ENCODE data around the gene TOR4A. TPM values are rescaled to one million over a fixed set of nuclear protein-coding genes. Genes with fewer than 3 reads are reported as not detected.

Gene TOR4A
- total and polyA plus RNA-seq, 2 experiments from 2014 or later: 2.0 to 19.0 TPM

DNA sequence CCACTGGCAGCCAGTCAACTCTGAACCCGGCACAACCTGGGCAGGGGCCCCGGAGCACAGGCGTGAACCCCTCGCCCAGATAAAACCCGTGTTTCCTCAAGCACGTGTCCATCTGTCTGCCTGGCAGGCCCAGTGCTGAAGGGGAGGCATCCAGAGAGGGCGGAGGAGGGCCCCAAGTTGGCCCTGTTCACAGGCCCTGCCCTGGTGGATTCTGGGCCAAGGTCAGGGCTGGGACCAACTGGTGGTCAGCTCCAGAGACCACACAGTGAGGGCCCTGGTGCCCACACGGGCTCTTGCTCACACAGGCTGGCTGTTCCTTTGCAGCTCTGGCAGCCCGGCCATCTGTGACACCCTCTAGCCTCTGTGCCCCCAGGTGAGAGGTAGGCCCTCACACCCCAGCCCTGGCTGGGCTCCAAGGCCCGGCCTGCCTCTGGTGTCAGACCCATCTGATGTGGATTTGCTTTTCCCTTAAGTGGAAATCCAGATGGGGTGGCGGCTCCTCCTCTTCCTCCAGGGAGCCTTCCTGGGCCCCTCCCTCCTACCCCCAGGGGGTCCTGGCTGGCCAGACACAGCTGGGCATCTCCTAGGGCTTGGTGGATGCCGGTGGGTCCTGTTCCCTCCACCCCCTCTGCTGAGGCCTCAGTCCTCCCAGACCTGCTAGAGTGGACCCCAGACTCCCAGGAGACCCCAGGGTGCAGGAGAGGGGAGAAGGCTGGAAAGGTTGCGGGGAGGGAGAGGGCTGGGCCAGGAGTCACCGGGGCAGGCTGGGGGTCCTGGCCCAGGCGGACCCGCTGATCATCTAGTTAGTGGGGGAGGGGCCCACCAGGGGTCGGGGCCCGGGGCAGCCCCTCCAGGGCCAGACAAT, 27.0 kb upstream of the TOR4A start:
- H3K4me2 ChIP-seq: no peak overlapping the region
- H3K36me3 Mint-ChIP-seq (ENCODE audit: low read depth): no peaks in the 10 kb centered on the region
- no peak overlapping the region for H3K4me3 ChIP-seq
- no peak overlapping the region for H3K27ac Mint-ChIP-seq
- no peak overlapping the region for H3K27ac ChIP-seq (ENCODE audit: low read depth)
- no peaks in the 10 kb centered on the region for H3K36me3 ChIP-seq (ENCODE audit: insufficient read depth)
- no peak for TF ChIP-seq POLR2AphosphoS5 (IDR thresholded peaks at IDR 0.05; ENCODE audit: low read depth)
- TF ChIP-seq, protein P1, sequence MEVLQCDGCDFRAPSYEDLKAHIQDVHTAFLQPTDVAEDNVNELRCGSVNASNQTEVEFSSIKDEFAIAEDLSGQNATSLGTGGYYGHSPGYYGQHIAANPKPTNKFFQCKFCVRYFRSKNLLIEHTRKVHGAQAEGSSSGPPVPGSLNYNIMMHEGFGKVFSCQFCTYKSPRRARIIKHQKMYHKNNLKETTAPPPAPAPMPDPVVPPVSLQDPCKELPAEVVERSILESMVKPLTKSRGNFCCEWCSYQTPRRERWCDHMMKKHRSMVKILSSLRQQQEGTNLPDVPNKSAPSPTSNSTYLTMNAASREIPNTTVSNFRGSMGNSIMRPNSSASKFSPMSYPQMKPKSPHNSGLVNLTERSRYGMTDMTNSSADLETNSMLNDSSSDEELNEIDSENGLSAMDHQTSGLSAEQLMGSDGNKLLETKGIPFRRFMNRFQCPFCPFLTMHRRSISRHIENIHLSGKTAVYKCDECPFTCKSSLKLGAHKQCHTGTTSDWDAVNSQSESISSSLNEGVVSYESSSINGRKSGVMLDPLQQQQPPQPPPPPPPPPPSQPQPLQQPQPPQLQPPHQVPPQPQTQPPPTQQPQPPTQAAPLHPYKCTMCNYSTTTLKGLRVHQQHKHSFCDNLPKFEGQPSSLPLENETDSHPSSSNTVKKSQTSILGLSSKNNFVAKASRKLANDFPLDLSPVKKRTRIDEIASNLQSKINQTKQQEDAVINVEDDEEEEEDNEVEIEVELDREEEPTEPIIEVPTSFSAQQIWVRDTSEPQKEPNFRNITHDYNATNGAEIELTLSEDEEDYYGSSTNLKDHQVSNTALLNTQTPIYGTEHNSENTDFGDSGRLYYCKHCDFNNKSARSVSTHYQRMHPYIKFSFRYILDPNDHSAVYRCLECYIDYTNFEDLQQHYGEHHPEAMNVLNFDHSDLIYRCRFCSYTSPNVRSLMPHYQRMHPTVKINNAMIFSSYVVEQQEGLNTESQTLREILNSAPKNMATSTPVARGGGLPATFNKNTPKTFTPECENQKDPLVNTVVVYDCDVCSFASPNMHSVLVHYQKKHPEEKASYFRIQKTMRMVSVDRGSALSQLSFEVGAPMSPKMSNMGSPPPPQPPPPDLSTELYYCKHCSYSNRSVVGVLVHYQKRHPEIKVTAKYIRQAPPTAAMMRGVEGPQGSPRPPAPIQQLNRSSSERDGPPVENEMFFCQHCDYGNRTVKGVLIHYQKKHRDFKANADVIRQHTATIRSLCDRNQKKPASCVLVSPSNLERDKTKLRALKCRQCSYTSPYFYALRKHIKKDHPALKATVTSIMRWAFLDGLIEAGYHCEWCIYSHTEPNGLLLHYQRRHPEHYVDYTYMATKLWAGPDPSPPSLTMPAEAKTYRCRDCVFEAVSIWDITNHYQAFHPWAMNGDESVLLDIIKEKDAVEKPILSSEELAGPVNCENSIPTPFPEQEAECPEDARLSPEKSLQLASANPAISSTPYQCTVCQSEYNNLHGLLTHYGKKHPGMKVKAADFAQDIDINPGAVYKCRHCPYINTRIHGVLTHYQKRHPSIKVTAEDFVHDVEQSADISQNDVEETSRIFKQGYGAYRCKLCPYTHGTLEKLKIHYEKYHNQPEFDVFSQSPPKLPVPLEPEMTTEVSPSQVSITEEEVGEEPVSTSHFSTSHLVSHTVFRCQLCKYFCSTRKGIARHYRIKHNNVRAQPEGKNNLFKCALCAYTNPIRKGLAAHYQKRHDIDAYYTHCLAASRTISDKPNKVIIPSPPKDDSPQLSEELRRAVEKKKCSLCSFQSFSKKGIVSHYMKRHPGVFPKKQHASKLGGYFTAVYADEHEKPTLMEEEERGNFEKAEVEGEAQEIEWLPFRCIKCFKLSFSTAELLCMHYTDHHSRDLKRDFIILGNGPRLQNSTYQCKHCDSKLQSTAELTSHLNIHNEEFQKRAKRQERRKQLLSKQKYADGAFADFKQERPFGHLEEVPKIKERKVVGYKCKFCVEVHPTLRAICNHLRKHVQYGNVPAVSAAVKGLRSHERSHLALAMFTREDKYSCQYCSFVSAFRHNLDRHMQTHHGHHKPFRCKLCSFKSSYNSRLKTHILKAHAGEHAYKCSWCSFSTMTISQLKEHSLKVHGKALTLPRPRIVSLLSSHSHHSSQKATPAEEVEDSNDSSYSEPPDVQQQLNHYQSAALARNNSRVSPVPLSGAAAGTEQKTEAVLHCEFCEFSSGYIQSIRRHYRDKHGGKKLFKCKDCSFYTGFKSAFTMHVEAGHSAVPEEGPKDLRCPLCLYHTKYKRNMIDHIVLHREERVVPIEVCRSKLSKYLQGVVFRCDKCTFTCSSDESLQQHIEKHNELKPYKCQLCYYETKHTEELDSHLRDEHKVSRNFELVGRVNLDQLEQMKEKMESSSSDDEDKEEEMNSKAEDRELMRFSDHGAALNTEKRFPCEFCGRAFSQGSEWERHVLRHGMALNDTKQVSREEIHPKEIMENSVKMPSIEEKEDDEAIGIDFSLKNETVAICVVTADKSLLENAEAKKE (CRISPR knock-in tag; IDR thresholded peaks at IDR 0.05): no peak
- no peak for TF ChIP-seq EZH2 (IDR thresholded peaks at IDR 0.05; ENCODE audit: low read depth, unreplicated experiment)
- TF ChIP-seq, protein P2, sequence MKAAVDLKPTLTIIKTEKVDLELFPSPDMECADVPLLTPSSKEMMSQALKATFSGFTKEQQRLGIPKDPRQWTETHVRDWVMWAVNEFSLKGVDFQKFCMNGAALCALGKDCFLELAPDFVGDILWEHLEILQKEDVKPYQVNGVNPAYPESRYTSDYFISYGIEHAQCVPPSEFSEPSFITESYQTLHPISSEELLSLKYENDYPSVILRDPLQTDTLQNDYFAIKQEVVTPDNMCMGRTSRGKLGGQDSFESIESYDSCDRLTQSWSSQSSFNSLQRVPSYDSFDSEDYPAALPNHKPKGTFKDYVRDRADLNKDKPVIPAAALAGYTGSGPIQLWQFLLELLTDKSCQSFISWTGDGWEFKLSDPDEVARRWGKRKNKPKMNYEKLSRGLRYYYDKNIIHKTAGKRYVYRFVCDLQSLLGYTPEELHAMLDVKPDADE (IDR thresholded peaks at IDR 0.05): no peak
- no peak for TF ChIP-seq EZH2phosphoT487 (IDR thresholded peaks at IDR 0.05; ENCODE audit: unreplicated experiment)
- no peak for TF ChIP-seq ZNF331 (CRISPR knock-in tag; IDR thresholded peaks at IDR 0.05; ENCODE audit: low read depth)
- no peak for TF ChIP-seq NANOG (IDR thresholded peaks at IDR 0.05; ENCODE audit: borderline replicate concordance)
- TF ChIP-seq STAT1 (IDR thresholded peaks at IDR 0.05; ENCODE audit: unreplicated experiment): no peak
- TF ChIP-seq, protein P3, sequence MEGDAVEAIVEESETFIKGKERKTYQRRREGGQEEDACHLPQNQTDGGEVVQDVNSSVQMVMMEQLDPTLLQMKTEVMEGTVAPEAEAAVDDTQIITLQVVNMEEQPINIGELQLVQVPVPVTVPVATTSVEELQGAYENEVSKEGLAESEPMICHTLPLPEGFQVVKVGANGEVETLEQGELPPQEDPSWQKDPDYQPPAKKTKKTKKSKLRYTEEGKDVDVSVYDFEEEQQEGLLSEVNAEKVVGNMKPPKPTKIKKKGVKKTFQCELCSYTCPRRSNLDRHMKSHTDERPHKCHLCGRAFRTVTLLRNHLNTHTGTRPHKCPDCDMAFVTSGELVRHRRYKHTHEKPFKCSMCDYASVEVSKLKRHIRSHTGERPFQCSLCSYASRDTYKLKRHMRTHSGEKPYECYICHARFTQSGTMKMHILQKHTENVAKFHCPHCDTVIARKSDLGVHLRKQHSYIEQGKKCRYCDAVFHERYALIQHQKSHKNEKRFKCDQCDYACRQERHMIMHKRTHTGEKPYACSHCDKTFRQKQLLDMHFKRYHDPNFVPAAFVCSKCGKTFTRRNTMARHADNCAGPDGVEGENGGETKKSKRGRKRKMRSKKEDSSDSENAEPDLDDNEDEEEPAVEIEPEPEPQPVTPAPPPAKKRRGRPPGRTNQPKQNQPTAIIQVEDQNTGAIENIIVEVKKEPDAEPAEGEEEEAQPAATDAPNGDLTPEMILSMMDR (conservative IDR thresholded peaks at IDR 0.05; ENCODE audit: low read depth in 2 of 2): no peak
- no peak for TF ChIP-seq CREB1 (CRISPR knock-in tag; IDR thresholded peaks at IDR 0.05; ENCODE audit: low read depth)
- TF ChIP-seq, protein P4, sequence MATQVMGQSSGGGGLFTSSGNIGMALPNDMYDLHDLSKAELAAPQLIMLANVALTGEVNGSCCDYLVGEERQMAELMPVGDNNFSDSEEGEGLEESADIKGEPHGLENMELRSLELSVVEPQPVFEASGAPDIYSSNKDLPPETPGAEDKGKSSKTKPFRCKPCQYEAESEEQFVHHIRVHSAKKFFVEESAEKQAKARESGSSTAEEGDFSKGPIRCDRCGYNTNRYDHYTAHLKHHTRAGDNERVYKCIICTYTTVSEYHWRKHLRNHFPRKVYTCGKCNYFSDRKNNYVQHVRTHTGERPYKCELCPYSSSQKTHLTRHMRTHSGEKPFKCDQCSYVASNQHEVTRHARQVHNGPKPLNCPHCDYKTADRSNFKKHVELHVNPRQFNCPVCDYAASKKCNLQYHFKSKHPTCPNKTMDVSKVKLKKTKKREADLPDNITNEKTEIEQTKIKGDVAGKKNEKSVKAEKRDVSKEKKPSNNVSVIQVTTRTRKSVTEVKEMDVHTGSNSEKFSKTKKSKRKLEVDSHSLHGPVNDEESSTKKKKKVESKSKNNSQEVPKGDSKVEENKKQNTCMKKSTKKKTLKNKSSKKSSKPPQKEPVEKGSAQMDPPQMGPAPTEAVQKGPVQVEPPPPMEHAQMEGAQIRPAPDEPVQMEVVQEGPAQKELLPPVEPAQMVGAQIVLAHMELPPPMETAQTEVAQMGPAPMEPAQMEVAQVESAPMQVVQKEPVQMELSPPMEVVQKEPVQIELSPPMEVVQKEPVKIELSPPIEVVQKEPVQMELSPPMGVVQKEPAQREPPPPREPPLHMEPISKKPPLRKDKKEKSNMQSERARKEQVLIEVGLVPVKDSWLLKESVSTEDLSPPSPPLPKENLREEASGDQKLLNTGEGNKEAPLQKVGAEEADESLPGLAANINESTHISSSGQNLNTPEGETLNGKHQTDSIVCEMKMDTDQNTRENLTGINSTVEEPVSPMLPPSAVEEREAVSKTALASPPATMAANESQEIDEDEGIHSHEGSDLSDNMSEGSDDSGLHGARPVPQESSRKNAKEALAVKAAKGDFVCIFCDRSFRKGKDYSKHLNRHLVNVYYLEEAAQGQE (IDR thresholded peaks at IDR 0.05; ENCODE audit: unreplicated experiment): no peak
- no peak for TF ChIP-seq JUNB (IDR thresholded peaks at IDR 0.05; ENCODE audit: unreplicated experiment)
- TF ChIP-seq ZNF114 (CRISPR knock-in tag; IDR thresholded peaks at IDR 0.05): no peak
- ATAC-seq (no peak), DNase-seq (ENCODE audit: low spot score) (no peak)
- peaks cover 1% of the 10 kb centered on the region for H3K79me2 ChIP-seq (replicated peaks; ENCODE audit: insufficient read depth)
- peaks cover 4% of the 10 kb centered on the region; the same call in 1 of the 2 replicates for H3K27me3 ChIP-seq (ENCODE audit: insufficient read depth)
- H3K4me1 Mint-ChIP-seq: peaks cover 12% of the 10 kb centered on the region
- no peaks in the 10 kb centered on the region for H3K9me2 ChIP-seq (ENCODE audit: insufficient read depth)
- H4K20me1 ChIP-seq (replicated peaks; ENCODE audit: insufficient read depth): no peaks in the 10 kb centered on the region
- H3K27me3 Mint-ChIP-seq (ENCODE audit: insufficient read depth, low read depth, poor library complexity): peaks cover 17% of the 10 kb centered on the region
- no peaks in the 10 kb centered on the region for H3K9me3 Mint-ChIP-seq
- peaks cover 5% of the 10 kb centered on the region for H3F3A ChIP-seq (replicated peaks; ENCODE audit: low read depth)
- H3K4me3 Mint-ChIP-seq: no peak overlapping the region
- H3K4me1 ChIP-seq (ENCODE audit: insufficient read depth): peaks cover 8% of the 10 kb centered on the region; the same call in 1 of the 2 replicates
- no peak overlapping the region for H2AFZ ChIP-seq

Measured in GM23338 (cell line).